ENCODE results near the gene KLHL29.

DNA sequence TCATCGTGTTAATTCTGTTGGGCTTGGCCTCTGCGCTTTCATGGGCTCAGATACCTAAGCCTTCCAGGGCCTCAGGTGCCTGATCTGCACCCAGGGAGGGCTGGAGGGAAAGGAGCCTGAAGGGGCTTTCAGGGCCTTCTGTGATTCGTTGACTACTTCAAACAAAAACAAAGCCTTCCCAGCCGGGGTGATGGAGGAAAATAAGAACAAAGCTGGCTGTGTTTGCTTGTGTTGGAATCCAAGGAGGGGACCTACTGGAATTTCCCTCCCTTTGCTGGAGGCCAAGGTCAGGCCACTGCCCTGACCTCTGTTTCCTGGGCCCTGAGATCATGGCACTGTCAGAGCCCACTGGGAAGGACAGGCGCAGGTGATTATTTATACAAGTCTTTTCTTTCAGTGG is 135.3 kb downstream of the KLHL29 start:
- TF ChIP-seq, protein P1, sequence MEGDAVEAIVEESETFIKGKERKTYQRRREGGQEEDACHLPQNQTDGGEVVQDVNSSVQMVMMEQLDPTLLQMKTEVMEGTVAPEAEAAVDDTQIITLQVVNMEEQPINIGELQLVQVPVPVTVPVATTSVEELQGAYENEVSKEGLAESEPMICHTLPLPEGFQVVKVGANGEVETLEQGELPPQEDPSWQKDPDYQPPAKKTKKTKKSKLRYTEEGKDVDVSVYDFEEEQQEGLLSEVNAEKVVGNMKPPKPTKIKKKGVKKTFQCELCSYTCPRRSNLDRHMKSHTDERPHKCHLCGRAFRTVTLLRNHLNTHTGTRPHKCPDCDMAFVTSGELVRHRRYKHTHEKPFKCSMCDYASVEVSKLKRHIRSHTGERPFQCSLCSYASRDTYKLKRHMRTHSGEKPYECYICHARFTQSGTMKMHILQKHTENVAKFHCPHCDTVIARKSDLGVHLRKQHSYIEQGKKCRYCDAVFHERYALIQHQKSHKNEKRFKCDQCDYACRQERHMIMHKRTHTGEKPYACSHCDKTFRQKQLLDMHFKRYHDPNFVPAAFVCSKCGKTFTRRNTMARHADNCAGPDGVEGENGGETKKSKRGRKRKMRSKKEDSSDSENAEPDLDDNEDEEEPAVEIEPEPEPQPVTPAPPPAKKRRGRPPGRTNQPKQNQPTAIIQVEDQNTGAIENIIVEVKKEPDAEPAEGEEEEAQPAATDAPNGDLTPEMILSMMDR (IDR thresholded peaks at IDR 0.05 in 2 of 3, conservative IDR thresholded peaks at IDR 0.05 in 1 of 3; ENCODE audit: control insufficient read depth in 2 of 3, extremely low read depth in 1 of 3, insufficient read depth in 1 of 3, low read depth in 3 of 3, low read length in 3 of 3): no peak
- TF ChIP-seq, protein P2, sequence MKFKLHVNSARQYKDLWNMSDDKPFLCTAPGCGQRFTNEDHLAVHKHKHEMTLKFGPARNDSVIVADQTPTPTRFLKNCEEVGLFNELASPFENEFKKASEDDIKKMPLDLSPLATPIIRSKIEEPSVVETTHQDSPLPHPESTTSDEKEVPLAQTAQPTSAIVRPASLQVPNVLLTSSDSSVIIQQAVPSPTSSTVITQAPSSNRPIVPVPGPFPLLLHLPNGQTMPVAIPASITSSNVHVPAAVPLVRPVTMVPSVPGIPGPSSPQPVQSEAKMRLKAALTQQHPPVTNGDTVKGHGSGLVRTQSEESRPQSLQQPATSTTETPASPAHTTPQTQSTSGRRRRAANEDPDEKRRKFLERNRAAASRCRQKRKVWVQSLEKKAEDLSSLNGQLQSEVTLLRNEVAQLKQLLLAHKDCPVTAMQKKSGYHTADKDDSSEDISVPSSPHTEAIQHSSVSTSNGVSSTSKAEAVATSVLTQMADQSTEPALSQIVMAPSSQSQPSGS (IDR thresholded peaks at IDR 0.05; ENCODE audit: low read length): no peak
- TF ChIP-seq SRF (IDR thresholded peaks at IDR 0.05; ENCODE audit: low read depth in 2 of 2, low read length in 2 of 2): no peak
- TF ChIP-seq, protein P3, sequence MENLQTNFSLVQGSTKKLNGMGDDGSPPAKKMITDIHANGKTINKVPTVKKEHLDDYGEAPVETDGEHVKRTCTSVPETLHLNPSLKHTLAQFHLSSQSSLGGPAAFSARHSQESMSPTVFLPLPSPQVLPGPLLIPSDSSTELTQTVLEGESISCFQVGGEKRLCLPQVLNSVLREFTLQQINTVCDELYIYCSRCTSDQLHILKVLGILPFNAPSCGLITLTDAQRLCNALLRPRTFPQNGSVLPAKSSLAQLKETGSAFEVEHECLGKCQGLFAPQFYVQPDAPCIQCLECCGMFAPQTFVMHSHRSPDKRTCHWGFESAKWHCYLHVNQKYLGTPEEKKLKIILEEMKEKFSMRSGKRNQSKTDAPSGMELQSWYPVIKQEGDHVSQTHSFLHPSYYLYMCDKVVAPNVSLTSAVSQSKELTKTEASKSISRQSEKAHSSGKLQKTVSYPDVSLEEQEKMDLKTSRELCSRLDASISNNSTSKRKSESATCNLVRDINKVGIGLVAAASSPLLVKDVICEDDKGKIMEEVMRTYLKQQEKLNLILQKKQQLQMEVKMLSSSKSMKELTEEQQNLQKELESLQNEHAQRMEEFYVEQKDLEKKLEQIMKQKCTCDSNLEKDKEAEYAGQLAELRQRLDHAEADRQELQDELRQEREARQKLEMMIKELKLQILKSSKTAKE (IDR thresholded peaks at IDR 0.05; ENCODE audit: low read depth, poor library complexity, severe bottlenecking): no peak
- no peak for TF ChIP-seq DPF2 (IDR thresholded peaks at IDR 0.05)
- TF ChIP-seq SPI1 (IDR thresholded peaks at IDR 0.05; ENCODE audit: borderline replicate concordance, insufficient read depth, low read depth, low read length): no peak
- TF ChIP-seq, protein P4, sequence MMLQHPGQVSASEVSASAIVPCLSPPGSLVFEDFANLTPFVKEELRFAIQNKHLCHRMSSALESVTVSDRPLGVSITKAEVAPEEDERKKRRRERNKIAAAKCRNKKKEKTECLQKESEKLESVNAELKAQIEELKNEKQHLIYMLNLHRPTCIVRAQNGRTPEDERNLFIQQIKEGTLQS (IDR thresholded peaks at IDR 0.05; ENCODE audit: borderline replicate concordance, extremely low read depth, low read depth, low read length): no peak
- no peak for TF ChIP-seq JUNB (IDR thresholded peaks at IDR 0.05)
- no peak for TF ChIP-seq MTA3 (IDR thresholded peaks at IDR 0.05; ENCODE audit: borderline replicate concordance, low read length)
- TF ChIP-seq, protein P5, sequence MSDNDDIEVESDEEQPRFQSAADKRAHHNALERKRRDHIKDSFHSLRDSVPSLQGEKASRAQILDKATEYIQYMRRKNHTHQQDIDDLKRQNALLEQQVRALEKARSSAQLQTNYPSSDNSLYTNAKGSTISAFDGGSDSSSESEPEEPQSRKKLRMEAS (IDR thresholded peaks at IDR 0.05; ENCODE audit: low read depth, low read length): no peak
